ENCODE measurements around the gene NQO2. TPM values are rescaled to one million over a fixed set of nuclear protein-coding genes. Genes with fewer than 3 reads are reported as not detected.

Gene NQO2
- total RNA-seq, 1 donor from 2014 or later: 35.0 TPM

Other genes starting within 250 kb of the NQO2 start
- gene MYLK4, start 249.0 kb upstream of the NQO2 start, total RNA-seq: 0.63 TPM
- gene WRNIP1, start 234.5 kb upstream of the NQO2 start, total RNA-seq: 47.4 TPM
- 62.0 TPM for gene SERPINB1, start 158.0 kb upstream of the NQO2 start, total RNA-seq
- gene SERPINB9, start 96.6 kb upstream of the NQO2 start, total RNA-seq: 11.8 TPM
- gene SERPINB6, start 28.3 kb upstream of the NQO2 start, total RNA-seq: 141 TPM
- gene RIPK1, start 68.6 kb downstream of the NQO2 start, total RNA-seq: 26.3 TPM
- 20.9 TPM for gene BPHL, start 118.8 kb downstream of the NQO2 start, total RNA-seq
- gene TUBB2A, start 157.7 kb downstream of the NQO2 start, total RNA-seq: 108 TPM
- 24.5 TPM for gene TUBB2B, start 227.8 kb downstream of the NQO2 start, total RNA-seq

Data from mucosa of gallbladder (tissue), 1 donor.